H9 (cell line): ENCODE measurements around the gene SAXO2. TPM values are rescaled to one million over a fixed set of nuclear protein-coding genes. Genes with fewer than 3 reads are reported as not detected.

Source experiments
- DNase-seq: peaks from one replicate; pipeline ENCODE4 v3.0.0-alpha.2; 2017
- H2AFZ ChIP-seq: one replicate; pipeline ENCODE4 v1.6.1; 2013; ENCODE audit warnings: mild to moderate bottlenecking, low read length, control low read depth, moderate library complexity
- H2AK5ac ChIP-seq: 2 replicates; pipeline ENCODE4 v1.6.1; 2013; ENCODE audit warnings: low read length, control low read depth, mixed read lengths; ENCODE audit not compliant: insufficient read length
- H2BK120ac ChIP-seq: one replicate; pipeline ENCODE4 v1.6.1; 2013; ENCODE audit warnings: low read depth, mild to moderate bottlenecking, low read length, control low read depth, inconsistent platforms; ENCODE audit not compliant: poor library complexity, severe bottlenecking
- H2BK12ac ChIP-seq: 2 replicates; pipeline ENCODE4 v1.6.1; 2013; ENCODE audit warnings: low read length, control low read depth, mixed read lengths, low read depth; ENCODE audit not compliant: insufficient read length
- H2BK15ac ChIP-seq: 2 replicates; pipeline ENCODE4 v1.6.1; 2013; ENCODE audit warnings: low read depth, low read length, control low read depth
- H2BK20ac ChIP-seq: one replicate; pipeline ENCODE4 v1.6.1; 2013; ENCODE audit warnings: low read depth, mild to moderate bottlenecking, low read length, control low read depth, inconsistent platforms; ENCODE audit not compliant: poor library complexity, severe bottlenecking
- H2BK5ac ChIP-seq: 2 replicates; pipeline ENCODE4 v1.6.1; 2013; ENCODE audit warnings: low read length, control low read depth, mixed read lengths; ENCODE audit not compliant: insufficient read length
- H3K14ac ChIP-seq: 2 replicates; pipeline ENCODE4 v1.6.1; 2013; ENCODE audit warnings: low read length, control low read depth; ENCODE audit not compliant: insufficient read depth
- H3K18ac ChIP-seq: 2 replicates; pipeline ENCODE4 v1.6.1; 2013; ENCODE audit warnings: low read depth, mild to moderate bottlenecking, mixed read lengths, low read length, control low read depth; ENCODE audit not compliant: insufficient read length
- H3K23ac ChIP-seq: 2 replicates; pipeline ENCODE4 v1.6.1; 2013; ENCODE audit warnings: low read length, control low read depth, mixed read lengths, low read depth; ENCODE audit not compliant: insufficient read length
- H3K23me2 ChIP-seq: 2 replicates; pipeline ENCODE4 v1.6.1; 2013; ENCODE audit warnings: low read depth, mild to moderate bottlenecking, mixed read lengths, low read length, control low read depth; ENCODE audit not compliant: insufficient read length, poor library complexity, severe bottlenecking
- H3K27ac ChIP-seq: 2 replicates; pipeline ENCODE4 v1.5.1; 2013; ENCODE audit warnings: low read length, control low read depth, mixed read lengths, low read depth; ENCODE audit not compliant: insufficient read length
- H3K27me3 ChIP-seq: 2 replicates; pipeline ENCODE4 v1.6.1; 2013; ENCODE audit warnings: low read length, control low read depth, inconsistent platforms; ENCODE audit not compliant: insufficient read depth
- H3K4ac ChIP-seq: 2 replicates; pipeline ENCODE4 v1.6.1; 2013; ENCODE audit warnings: low read depth, mild to moderate bottlenecking, control low read depth, inconsistent platforms, low read length, moderate library complexity
- H3K4me1 ChIP-seq: 2 replicates; pipeline ENCODE4 v1.6.1; 2013; ENCODE audit warnings: low read length, control low read depth, inconsistent platforms; ENCODE audit not compliant: insufficient read depth
- H3K4me2 ChIP-seq: 2 replicates; pipeline ENCODE4 v1.6.1; 2013; ENCODE audit warnings: low read length, control low read depth, mixed read lengths; ENCODE audit not compliant: insufficient read length, insufficient read depth
- H3K56ac ChIP-seq: 2 replicates; pipeline ENCODE4 v1.6.1; 2013; ENCODE audit warnings: low read depth, mild to moderate bottlenecking, mixed read lengths, low read length, control low read depth; ENCODE audit not compliant: insufficient read length
- H3K79me1 ChIP-seq: 2 replicates; pipeline ENCODE4 v1.6.1; 2013; ENCODE audit warnings: low read depth, mild to moderate bottlenecking, moderate library complexity, low read length, control low read depth, inconsistent platforms; ENCODE audit not compliant: insufficient read depth, poor library complexity, severe bottlenecking
- H3K79me2 ChIP-seq: 2 replicates; pipeline ENCODE4 v1.6.1; 2013; ENCODE audit warnings: low read length, control low read depth, inconsistent platforms; ENCODE audit not compliant: insufficient read depth
- H3K9ac ChIP-seq: 2 replicates; pipeline ENCODE4 v1.6.1; 2013; ENCODE audit warnings: low read length, control low read depth, mixed read lengths; ENCODE audit not compliant: insufficient read length; ENCODE audit errors: extremely low read depth
- H3K9me3 ChIP-seq: one replicate; pipeline ENCODE4 v1.6.1; 2013; ENCODE audit warnings: low read depth, low read length, inconsistent platforms; ENCODE audit not compliant: control insufficient read depth
- H3T11ph ChIP-seq: one replicate; pipeline ENCODE4 v1.6.1; 2013; ENCODE audit warnings: mild to moderate bottlenecking, low read length, control low read depth, inconsistent platforms
- H4K20me1 ChIP-seq: one replicate; pipeline ENCODE4 v1.6.1; 2013; ENCODE audit not compliant: control insufficient read depth, insufficient read length, insufficient read depth
- H4K5ac ChIP-seq: 2 replicates; pipeline ENCODE4 v1.6.1; 2013; ENCODE audit warnings: low read depth, mild to moderate bottlenecking, mixed read lengths, low read length, control low read depth; ENCODE audit not compliant: insufficient read length
- H4K8ac ChIP-seq: replicated peaks from 2 replicates; pipeline ENCODE4 v1.6.1; 2013; ENCODE audit warnings: low read length, control low read depth, mixed read lengths, low read depth; ENCODE audit not compliant: insufficient read length
- H4K91ac ChIP-seq: 2 replicates; pipeline ENCODE4 v1.6.1; 2013; ENCODE audit warnings: low read depth, mild to moderate bottlenecking, moderate library complexity, mixed read lengths, low read length, control low read depth; ENCODE audit not compliant: insufficient read length
- H3K27ac Mint-ChIP-seq, 3 experiments: 2 replicates in 2 of 3; 3 replicates in 1 of 3; pipeline ENCODE4 v1.8.0; 2020 to 2021; ENCODE audit warnings: mixed read lengths in 3 of 3, mild to moderate bottlenecking in 1 of 3, moderate library complexity in 1 of 3
- H3K27me3 Mint-ChIP-seq: 2 replicates; pipeline ENCODE4 v1.8.0; 2021; ENCODE audit warnings: low read depth, mild to moderate bottlenecking, moderate library complexity, mixed read lengths
- H3K36me3 Mint-ChIP-seq, 3 experiments: 2 replicates in 2 of 3; 3 replicates in 1 of 3; pipeline ENCODE4 v1.8.0; 2020 to 2021; ENCODE audit warnings: low read depth in 3 of 3, mixed read lengths in 3 of 3; ENCODE audit not compliant: insufficient read depth in 1 of 3
- H3K4me1 Mint-ChIP-seq, 2 experiments: 2 replicates each; pipeline ENCODE4 v1.8.0; 2020; ENCODE audit warnings: mixed read lengths in 2 of 2
- H3K4me3 Mint-ChIP-seq, 2 experiments: 2 replicates in 1 of 2; 3 replicates in 1 of 2; pipeline ENCODE4 v1.8.0; 2020 to 2021; ENCODE audit warnings: mild to moderate bottlenecking in 2 of 2, mixed read lengths in 2 of 2, moderate library complexity in 1 of 2
- H3K9me3 Mint-ChIP-seq, 2 experiments: 2 replicates in 1 of 2; 3 replicates in 1 of 2; pipeline ENCODE4 v1.8.0; 2020; ENCODE audit warnings: mild to moderate bottlenecking in 2 of 2, mixed read lengths in 2 of 2, moderate library complexity in 1 of 2
- CTCF ChIP-seq: fragments of 200-600 bp; sonication (generic); conservative IDR thresholded peaks from 3 replicates; pipeline ENCODE4 v1.8.0; 2021; ENCODE audit warnings: antibody characterized with exemption, mild to moderate bottlenecking
- WGBS: extraction: QIAGEN DNeasy Blood & Tissue Kit; methylation state at CpG from one replicate; pipeline ENCODE4 v1.1.7; 2013; ENCODE audit warnings: missing lambda C conversion rate, low lambda C conversion rate, mixed read lengths; ENCODE audit not compliant: insufficient read length; ENCODE audit errors: extremely low coverage; 5-methylcytosine and 5-hydroxymethylcytosine counted together
- total RNA-seq: library from RNA; stranded (reverse); gene quantifications from 2 replicates; pipeline ENCODE4 v1.2.1, GENCODE V29; 2021

The SAXO2 gene
- total RNA-seq, 1 experiment from 2014 or later: 3.1 TPM

- H3K23ac ChIP-seq: no peak overlapping the region
- no peak overlapping the region for H2AFZ ChIP-seq
- H3K56ac ChIP-seq: no peak overlapping the region
- H3K4me1 ChIP-seq: no peaks in the 10 kb centered on the region
- H3K4me3 Mint-ChIP-seq: no peak overlapping the region
- no peak overlapping the region for H3K9ac ChIP-seq
- no peak overlapping the region for H3K14ac ChIP-seq
- no peak overlapping the region for H3K27ac ChIP-seq
- no peak overlapping the region for H4K91ac ChIP-seq
- no peak for DNase-seq
- no peak overlapping the region for H3K27ac Mint-ChIP-seq
- no peaks in the 10 kb centered on the region for H3K27me3 Mint-ChIP-seq
- H4K5ac ChIP-seq: no peak overlapping the region
- peaks cover 6% of the 10 kb centered on the region in 2 experiments; a peak in 2 of 4 replicates for H3K4me1 Mint-ChIP-seq
- WGBS: no CpG with 5 or more reads among the region's 2 CpGs
- no peak for TF ChIP-seq CTCF
- no peak overlapping the region for H2BK120ac ChIP-seq
- no peaks in the 10 kb centered on the region for H3K79me1 ChIP-seq
- H4K20me1 ChIP-seq: no peaks in the 10 kb centered on the region
- no peak overlapping the region for H2BK12ac ChIP-seq
- no peak overlapping the region for H3K18ac ChIP-seq
- H3K9me3 Mint-ChIP-seq: no peaks in the 10 kb centered on the region
- no peak overlapping the region for H2BK15ac ChIP-seq
- H3T11ph ChIP-seq: no peak overlapping the region
- H3K4ac ChIP-seq: no peak overlapping the region
- H2BK5ac ChIP-seq: no peak overlapping the region
- no peaks in the 10 kb centered on the region for H3K23me2 ChIP-seq
- H4K8ac ChIP-seq: no peak overlapping the region
- H3K27me3 ChIP-seq: no peaks in the 10 kb centered on the region
- H2AK5ac ChIP-seq: no peak overlapping the region
- no peak overlapping the region for H2BK20ac ChIP-seq
- H3K9me3 ChIP-seq: no peaks in the 10 kb centered on the region
- H3K4me2 ChIP-seq: no peak overlapping the region
- no peaks in the 10 kb centered on the region for H3K79me2 ChIP-seq
- peaks cover 0 to 31% (median 24%) of the 10 kb centered on the region in 3 experiments; a peak in 6 of 7 replicates for H3K36me3 Mint-ChIP-seq
These were observed 31.4 kb upstream of the SAXO2 start for GRCh38 chr15:82231233-82231632.
